ENCODE results near the gene ADSS1.
A peak's percentile ranks its signal among the peaks of the same experiment; 100 is the strongest.

The ADSS1 gene

DNA sequence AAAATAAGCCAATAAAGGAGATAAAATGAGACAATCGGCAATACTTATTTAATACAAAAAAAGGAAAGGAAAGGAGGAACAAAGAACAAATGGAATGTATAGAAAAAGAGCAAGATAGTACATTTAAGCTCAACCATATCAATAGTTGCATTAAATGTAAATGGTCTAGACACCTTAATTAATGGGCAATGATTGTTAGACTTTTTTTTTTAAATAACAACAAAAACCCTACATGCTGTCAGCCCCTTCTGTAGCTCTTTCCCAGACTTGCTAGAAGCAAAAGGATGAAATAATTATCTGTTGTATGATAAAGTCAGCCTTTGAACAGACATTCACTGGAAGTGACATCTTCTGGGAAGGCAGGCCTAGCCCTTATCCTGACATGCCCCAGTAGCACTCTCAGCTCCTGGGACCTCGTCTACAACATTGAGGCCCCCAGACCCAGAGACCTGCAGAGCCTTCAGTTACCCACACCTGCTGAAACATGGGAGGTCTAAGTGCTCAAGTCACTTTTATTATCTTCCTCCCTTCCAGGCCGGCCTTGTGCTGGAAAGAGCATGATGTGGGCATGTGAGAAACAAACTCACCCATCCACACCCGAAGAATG lies 42.3 kb downstream of the ADSS1 start:
- no peak for DNase-seq (ENCODE audit: low read depth in 2 of 3, low spot score in 2 of 3)

DNA sequence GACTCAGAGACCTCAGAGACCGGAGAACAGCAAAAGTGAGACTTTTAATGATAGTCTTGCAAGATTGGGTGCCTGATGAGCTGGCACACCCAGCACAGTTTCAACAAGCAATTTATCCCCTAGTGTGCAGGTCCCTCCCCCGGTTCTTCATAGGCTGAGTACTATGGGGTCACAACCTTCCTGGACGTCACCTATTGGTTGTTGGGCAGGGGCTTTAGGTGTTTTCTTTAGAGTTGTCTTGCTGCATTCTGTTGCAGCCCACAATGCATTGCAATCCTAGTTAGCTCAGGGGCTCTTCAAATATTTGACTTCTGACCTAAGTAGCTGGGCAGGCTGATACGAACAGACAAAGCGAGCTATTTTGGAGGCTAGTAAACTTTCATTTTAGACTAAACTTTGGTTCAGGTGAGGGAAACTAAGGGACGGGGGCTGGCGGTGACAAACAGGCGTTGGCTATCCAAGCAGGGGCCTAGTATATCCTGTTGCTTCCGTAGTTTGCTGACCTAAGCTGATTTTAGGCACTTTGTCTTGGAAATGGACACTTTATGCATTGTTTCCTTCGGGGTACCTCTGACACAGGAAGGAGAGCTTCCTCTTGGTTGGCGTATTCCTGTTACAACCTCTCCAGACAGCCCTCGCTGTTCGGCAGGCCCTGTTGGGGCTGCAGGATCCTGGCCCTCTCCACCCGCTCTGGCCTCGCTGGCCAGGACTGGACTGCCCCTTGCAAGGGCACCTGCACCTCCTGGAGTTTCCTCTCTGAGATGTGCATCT lies 43.0 kb downstream of the ADSS1 start:
- DNase-seq (ENCODE audit: low read depth in 2 of 3, low spot score in 2 of 3), result no peak

DNA sequence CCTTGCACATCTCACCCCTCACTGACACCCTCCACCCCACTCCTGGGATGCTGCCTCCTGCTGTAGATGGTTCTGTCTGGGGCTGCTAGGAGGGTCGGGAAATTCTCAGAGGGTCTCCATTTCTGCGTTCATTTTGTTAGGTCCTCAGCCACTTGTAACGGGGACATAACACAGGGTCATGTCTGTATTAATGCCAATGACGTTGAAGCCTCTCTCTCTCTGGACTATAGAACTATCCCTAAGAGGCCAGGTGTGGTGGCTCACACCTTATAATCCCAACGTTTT lies 43.5 kb downstream of the ADSS1 start:
- DNase-seq (ENCODE audit: low read depth in 2 of 3, low spot score in 2 of 3), result no peak

DNA sequence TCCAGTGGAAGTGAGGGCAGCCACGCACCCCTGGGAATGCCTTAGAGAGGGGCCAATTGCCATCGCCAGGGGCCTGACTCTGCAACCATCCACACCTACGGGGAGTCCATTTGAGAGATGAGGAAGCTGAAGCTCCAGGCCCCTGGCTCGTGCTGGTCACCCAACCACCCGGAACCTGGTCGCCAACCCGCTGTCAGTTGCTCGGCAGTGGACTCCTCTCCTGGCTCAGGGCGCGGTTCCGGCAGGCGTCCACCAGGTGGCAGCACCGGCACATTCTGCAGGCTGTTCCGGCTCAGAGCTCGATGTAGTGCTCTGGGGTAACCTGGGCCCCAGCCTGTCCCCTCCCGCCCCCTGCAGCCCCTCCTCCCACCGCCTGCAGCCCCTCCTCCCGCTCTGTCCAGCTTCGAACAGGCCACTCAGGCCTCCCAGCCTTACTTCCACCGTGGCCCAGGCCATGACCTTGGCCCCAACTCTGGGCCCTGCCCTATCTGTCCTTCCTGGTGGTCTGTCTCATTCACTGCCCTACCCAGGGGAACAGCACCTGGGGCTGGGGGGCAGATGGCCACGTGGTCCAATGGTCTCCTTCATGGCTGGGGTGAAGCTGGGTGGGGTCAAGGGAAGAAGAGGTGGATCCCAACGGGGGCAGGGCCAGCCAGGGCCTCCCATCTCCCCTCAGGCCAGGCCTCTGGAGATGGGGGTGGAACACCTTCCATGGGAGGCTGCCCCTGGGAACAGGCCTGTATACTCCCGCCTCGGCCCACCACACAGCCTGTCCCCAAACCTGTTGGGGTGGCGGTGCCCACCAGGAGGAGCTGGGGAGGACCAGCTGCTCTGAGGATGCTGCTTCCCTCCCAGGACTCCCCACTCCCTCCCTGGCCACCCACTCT lies 44.7 kb downstream of the ADSS1 start:
- peak; percentile 70 to 98 (median 97) for DNase-seq (ENCODE audit: low read depth in 2 of 3, low spot score in 2 of 3)

DNA sequence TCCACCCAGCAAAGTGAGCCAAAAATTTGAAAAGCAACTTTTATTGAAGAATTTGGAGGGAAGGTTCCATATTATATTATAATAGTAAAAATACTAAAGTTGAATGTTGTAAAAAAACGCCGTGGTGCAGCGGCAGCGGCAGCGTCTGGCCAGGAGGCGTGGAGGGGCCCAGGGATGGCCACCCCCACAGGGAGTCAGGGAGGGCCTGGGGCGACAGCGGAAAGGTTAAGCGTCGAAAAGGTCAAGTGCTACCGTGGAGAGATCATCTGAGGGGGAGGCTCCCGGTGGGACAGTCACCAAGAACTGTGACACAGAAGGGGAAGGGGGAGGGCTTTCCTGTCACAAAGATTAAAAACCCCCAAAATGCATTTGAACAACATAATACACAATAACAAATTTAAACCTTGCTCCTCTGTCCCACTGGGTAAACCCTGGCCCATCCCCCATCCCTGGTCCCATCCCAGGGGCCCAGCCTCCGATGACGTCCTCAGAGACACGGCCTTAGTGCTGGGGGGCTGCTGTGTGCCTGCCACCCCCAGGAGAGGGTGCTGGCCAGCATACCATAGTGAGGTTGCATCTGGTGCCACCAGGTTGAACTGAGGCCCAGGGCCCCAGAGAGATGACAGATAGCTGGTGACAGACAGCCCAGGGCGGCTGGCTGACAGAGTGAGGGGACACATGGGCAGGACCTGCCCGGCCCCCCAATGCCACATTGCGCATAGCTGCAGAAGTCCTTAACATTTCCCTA lies 45.5 kb downstream of the ADSS1 start:
- no peak for DNase-seq (ENCODE audit: low read depth in 2 of 3, low spot score in 2 of 3)

DNA sequence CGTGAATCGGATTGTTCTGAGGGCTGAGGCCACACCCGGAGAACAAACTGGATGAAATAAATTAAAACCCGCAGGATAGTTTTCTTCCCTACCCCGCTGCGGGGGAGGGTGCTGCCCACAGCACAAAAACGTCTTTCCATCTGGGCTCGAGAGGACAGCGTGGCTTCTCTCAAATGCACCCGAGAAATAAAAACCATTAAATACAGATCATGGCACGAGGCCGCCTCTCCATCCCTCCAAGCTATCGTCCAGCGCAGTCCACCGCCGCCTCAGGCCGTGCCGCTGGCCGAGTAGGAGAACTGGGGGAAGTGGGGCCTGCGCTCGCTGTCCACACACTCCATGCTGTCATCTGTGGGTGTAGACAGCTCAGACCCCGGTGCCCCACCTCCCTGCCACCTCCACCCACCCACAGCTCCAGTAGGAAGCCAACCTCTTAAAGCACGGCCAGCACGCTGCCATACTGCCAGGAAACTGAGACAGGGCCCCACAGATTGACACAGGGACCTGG lies 46.1 kb downstream of the ADSS1 start:
- DNase-seq (ENCODE audit: low read depth in 2 of 3, low spot score in 2 of 3), result no peak

DNA sequence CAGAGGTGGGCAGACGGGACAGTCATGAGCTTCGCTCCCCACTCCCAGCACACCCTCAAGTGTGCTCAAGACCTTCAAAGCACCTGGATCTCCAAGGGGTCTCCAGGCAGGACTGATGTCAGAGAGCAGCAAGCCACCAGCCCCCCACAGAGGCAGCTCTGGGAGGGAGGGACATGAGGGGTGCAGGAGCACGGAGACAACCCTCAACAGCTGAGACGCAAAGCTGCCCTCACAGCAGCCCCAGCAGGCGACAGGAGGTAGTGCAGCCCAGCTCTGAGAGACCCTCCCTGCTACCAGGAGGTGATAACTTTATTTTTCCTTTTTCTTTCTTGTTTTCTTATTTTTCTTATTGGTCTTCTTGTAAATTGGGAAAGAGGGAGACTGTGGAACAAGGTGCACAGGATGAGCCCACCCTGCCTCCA lies 46.8 kb downstream of the ADSS1 start:
- DNase-seq (ENCODE audit: low read depth in 2 of 3, low spot score in 2 of 3), result no peak

DNA sequence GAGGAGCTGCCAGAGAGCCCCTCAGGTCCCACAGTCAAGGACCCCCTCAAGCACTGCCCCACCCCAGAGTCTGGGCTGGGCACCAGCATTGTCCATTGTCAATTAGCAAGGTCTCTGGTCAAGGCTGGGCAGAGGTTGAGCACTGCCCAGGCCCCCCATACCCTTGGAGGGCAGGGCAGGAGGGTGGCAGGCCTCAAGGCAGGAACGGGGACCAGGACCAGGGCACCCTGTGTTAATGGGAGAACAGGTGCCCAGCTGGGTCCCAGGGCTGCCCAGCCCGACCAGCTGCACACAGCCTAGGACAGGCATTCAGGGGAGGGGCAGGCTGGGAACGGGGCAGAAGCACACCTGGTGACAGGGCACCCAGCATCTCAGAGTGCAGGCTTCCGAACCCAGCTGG lies 47.3 kb downstream of the ADSS1 start:
- no peak for DNase-seq (ENCODE audit: low read depth in 2 of 3, low spot score in 2 of 3)

DNA sequence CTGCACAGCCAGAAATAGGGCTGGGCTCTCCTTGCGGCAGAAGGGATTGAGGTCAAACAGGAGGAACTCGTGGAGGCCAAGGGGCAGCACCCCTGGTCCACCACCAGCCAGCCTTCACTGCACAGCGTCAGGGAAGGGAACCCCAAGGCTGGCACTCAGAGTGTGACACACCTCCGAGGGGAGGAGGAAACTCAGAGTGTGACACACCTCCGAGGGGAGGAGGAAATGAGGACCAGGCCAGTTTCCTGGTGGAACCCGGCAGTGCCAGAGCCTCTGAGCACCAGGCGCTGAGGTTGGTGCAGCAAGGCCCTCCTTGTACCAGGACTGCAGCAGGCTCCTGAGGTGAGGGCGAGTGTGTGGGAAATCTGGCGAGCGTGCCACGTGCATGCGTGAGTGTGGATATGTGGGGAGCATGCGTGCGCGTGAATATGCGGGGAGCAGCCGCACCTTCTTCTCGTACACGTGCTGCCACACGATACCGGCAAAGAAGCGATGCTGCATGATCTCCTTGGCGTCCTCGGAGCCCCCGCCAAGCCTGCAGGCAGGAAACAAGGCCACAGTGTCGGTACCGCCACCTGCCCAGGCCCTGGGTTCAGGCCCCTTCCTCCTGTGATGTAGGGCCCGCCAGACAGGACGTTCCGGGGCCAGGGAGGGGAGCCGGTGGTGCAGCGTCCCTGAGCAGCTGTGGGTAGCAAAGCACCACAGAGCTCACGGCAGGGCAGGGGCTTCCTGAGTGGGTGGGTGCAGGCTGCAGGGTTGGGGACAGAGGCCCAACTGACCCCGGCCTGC lies 48.1 kb downstream of the ADSS1 start:
- no peak for DNase-seq (ENCODE audit: low read depth in 2 of 3, low spot score in 2 of 3)

DNA sequence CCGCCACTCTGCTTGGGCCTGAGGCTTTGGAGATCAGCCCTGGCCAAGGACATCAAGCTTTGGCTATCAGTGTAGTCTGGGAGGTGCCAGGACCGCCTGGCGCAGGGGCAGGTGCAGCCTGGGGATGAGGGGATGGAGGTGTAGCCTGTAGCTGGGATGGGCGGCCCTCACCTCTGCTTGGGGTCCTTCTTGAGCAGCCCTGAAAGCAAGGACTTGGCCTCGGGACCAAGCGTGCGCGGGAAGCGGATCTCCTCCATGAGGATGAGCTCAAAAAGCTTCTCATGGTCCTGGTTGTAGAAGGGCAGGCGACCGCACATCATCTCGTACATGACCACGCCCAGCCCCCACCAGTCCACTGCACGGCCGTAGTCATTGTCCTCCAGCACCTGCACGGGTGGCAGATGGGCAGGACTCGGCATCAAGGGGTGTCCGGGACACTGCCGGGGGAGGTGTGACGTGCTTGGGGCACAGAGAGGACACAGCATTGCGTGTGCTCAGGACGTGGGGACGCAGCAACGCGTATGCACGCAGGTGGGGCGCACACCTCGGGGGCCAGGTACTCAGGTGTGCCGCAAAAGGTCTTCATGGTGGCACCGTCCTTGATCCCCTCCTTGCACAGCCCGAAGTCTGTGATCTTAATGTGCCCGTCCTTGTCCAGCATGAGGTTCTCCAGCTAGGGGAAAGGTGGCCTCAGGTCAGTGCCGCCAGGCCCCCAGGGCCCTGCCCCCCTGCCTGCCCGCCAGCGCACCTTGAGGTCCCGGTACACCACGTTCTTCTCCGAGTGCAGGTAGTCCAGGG lies 48.9 kb downstream of the ADSS1 start:
- no peak for DNase-seq (ENCODE audit: low read depth in 2 of 3, low spot score in 2 of 3)

DNA sequence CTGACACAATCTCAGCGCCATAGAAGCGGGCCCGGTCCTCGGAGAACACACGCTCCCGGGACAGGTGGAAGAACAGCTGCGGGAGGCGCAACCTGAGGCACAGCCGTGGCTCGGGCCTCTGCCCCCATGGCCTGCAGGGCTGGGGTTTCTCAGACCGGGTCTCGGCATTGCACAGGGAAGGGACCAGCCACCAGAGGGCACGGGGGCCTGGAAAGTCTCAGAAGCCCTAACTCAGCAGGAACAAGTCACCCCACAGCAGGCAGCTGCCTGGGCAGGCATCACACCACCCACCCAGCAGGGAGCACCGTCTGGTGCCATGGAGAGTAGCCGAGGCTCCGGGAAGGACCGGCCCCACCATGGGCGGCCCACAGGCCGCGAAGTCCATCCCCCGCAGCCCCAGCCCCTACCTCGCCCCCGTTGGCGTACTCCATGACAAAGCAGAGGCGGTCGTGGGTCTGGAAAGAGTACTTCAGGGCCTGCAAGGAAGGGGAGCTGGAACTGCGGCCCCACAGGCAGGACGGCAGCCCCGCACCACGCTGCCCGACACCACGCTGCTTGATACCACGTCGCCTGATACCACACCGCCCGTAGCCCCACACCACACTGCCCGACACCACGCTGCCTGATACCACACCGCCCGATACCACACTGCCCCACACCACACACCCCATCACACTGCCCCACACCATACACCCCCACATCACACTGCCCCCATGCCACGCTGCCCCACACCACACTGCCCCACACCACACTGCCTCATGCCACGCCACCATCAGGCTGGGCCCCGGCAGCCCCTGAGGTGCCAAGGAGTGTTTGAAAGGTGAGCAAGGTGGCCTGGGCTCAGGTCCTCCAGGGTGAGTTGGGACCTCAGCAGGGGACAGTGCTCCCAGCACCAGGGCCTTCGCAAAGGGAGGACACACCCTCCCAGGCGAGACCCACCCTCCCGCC lies 49.8 kb downstream of the ADSS1 start:
- no peak for DNase-seq (ENCODE audit: low read depth in 2 of 3, low spot score in 2 of 3)

DNA sequence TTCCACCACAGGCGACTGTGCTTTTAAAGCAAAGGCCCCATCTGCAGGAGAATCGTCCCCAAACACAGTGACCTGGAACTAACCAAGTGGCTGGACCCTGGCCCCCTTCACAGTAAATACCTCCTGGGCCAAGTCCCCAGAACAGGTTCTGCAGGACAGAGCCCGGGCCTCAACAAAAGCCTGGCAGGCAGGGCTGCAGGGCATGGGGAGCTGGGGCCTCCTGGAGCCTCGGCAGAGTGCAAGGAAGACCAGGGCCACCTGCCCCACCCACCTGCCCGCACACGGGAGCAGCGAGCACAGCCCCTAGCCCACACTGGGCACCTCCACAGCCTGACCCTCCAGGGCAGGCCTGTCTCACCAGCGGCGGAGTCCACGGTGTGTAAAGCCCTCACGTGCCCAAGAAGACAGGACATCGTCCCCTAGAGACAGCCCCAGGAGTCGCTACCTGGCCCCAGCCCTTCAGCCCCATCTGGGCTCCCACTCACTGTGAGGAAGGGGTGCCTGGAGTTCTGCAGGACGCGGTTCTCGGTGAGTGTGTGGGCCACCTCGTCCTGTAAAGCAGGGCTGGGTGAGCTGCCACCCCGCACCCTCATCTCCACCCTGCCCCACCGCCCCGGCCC lies 50.5 kb downstream of the ADSS1 start:
- DNase-seq (ENCODE audit: low read depth in 2 of 3, low spot score in 2 of 3), result no peak

DNA sequence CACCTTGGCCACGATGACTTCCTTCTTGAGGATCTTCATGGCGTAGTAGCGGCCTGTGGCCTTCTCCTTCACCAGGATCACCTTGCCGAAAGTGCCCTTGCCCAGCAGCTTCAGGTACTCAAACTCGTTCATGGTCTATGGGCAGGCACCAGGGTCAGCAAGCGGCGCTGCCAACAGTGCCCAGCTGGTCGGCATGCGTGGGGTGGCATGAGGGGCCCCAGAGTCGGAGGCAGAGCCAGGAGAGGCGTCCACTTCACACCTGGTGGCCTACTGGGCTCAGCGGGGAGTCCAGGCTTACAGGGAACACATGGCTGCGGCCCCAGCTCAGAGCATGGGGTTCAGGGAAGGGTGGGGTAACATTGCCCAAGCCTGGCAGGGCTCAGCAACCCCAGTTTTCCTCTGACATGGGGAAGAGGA lies 51.1 kb downstream of the ADSS1 start:
- DNase-seq (ENCODE audit: low read depth in 2 of 3, low spot score in 2 of 3), result no peak

DNA sequence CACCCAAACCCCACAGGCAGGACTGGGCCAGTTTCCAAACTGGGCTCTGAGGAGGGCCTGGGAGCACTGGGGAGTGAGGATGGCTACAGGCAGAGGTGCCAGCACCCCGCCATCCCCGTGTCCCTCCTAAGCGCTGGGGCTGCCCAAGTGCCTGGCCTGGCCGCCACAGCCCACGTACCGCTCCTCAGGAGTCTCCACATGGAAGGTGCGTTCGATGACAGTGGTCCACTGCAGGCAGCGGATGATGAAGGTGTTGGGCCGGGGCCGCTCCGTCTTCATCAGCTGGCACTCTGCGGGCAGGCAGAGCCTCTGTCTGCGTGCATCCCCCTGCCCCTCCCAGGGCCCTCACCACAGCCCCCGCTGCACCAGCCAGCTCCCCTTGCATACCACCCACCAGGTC lies 52.5 kb downstream of the ADSS1 start:
- DNase-seq (ENCODE audit: low read depth in 2 of 3, low spot score in 2 of 3), result no peak

DNA sequence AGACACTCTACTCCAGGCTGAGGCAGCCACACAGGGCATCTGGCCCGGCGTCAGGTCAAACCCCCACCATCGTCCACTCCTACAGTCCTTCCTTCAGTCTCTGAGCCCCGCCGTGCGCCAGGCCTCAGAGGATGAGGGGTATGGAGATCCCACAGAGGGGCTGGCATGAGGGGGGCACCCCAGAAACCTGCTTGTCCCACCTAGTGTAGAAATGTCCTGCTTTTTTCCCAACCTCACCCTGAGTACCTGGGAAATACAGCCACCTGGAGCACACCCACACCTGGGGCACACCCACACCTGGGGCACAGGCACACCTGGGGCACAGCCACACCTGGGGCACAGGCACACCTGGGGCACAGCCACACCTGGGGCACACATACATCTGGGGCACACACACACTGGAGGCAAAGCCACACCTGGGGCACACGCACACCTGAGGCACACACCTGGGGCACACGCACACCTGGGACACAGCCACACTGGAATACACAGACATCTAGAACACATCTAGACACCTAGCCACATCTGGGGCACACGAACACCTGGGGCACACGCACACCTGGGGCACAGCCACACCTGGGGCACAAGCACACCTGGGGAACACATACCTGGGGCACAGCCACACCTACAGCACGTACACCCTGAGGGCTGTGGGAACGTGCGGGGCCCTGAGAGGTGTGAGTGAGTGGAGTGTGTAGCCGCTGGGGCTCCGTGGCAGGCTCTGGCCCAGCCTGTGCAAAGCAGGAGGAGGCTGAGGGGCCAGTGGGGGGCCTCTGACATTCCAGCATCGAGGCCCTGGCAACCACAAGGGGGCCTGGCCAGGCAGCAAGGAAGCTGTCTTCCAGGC lies 53.2 kb downstream of the ADSS1 start:
- no peak for DNase-seq (ENCODE audit: low read depth in 2 of 3, low spot score in 2 of 3)

DNA sequence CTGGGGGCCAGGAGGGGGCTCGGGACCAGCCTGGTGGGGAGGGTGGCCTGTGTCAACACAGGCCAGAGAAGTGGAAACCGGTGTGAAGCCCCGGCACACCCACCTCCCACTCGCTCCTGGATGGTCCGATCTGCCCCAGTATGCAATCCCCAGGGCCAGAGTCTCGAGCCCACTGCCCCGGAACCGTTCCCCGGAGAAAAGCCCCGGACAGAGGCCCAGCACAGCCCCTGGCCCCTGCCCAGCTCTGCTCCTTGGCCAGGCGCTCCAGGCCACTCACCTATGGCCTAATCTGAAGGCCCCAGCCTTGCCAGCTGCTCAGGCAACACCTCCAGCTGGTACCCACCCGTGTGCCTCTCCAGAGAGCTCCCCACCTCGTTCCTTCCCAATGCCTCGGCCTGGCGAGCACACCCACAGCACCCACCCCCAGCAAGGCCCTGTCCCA lies 53.8 kb downstream of the ADSS1 start:
- DNase-seq (ENCODE audit: low read depth in 2 of 3, low spot score in 2 of 3), result no peak

DNA sequence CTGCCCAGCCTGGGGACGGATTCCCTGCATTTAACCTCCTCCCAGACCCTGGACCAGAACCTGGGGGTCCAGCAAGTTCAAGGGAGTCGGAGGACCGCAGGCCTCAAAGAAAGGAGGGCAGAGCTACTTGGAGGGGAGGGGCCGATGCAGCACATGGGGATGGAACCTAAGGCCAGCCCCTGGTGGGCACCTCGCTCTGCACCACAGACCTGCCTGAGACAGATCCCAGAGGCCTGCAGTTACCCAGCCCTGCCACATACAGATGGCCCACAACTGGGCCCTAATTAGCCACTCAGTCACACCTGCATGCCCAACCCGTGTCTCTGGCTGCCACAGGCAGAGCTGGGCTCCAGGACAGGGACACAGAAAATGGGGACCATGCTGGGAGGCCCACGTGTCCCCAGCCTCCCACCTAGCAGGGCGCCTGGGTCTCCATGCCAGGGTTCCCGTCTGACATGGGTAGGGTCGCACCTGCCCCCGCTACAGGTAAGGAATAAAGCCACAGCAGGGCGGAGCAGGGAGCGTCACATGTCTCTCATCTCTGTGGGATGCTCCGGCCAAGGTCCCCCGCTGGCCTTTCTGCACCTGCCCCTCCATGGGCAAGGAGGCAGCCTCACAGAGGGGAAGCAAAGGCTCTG lies 54.8 kb downstream of the ADSS1 start:
- DNase-seq (ENCODE audit: low read depth in 2 of 3, low spot score in 2 of 3), result no peak
